Measurements from ENCODE around the gene MTX1. TPM values are rescaled to one million over a fixed set of nuclear protein-coding genes. Genes with fewer than 3 reads are reported as not detected.
"Not testable (repeated sequence)": the region's sequence is repeated elsewhere in the genome, so short reads cannot be mapped to it uniquely, and the experiment has no call there.

MTX1 gene
- total and polyA plus RNA-seq, 2 donors = 35.1 to 36.8 TPM

DNA sequence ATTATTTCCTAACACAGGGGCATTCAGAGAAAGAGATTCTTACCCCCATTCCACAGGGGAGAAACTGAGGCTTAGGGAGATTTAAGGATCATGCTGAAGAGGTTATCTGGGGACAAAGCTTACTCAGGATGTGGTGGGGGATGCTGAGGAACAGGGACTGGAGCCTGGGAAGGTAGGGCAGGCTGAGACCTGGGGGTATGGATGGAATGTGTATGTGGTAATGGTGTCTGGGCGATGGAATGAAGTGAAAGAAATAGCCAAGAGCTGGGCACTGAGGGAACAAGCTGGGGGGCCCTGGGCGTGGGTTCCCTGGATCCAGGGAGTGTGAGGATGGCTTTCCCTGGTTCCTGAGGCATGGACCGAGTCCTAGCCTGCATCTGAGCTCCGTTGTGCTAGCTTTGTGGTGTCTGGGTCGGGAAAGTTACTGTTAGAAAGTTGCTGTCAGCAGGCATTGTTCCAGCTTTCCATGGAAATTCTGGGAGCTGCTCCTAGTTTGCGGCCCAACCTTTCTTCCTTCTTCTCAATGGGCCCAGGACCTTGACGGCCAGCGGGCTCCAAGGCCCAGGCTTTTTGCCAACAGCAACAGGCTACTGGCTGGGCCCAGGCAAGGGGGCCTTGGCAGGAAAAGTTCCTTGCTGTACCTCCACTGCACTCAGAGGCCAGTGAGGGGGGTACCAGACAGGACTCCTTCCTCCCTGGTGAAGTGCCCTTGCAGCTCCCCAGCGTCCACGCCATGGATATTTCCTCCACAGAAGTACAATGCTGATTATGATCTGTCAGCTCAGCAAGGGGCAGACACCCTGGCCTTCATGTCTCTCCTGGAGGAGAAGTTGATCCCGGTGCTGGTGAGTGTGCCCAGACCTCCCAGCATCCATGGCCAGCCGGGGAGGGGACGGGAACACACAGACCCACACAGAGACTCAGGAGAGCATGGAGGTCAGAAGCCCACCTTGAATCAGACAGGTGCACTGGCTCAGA is 23.8 kb downstream of the MTX1 start:
- H3K4me3 ChIP-seq (ENCODE audit: low read length in 2 of 2); DNase-seq (ENCODE audit: low read depth in 6 of 9, low spot score in 9 of 9); H3K27me3 ChIP-seq (ENCODE audit: control insufficient read depth in 2 of 2, insufficient read depth in 1 of 2, low read length in 1 of 2); H3K9me3 ChIP-seq (ENCODE audit: control insufficient read depth in 2 of 2, insufficient read depth in 1 of 2, low read length in 1 of 2); H3K27ac ChIP-seq (ENCODE audit: low read depth in 1 of 2, low read length in 1 of 2); H3K4me1 ChIP-seq (ENCODE audit: control insufficient read depth in 2 of 2, insufficient read depth in 2 of 2, low read length in 2 of 2): not testable (repeated sequence)
- peaks cover 15 to 17% of the 10 kb centered on the region in 2 donors for H3K36me3 ChIP-seq (ENCODE audit: control insufficient read depth in 2 of 2, insufficient read depth in 2 of 2, low read length in 1 of 2)
- 92% methylated on average over 13 of the region's 13 CpGs for WGBS

DNA sequence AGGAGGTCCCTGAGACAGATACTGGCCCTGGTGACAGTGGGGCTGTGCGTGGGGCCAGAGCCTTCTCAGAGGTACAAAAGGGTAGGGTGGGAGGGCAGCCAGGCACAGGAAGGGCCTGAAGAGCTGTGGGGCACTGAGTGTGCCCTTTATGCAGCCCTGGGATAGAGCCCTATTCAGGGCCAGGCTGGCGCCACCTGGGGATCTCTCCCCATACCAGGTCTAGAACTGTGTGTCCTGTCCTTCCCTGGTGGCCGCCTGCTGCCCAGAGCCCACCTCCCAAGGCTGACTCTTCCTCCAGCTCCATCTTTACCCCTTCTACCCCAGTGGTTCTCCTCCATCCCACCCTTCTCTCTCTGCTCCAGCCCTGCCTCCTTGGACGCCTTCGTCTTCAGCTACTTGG is 25.0 kb downstream of the MTX1 start:
- not testable (repeated sequence) for H3K27ac ChIP-seq (ENCODE audit: low read depth in 1 of 2, low read length in 1 of 2); H3K4me1 ChIP-seq (ENCODE audit: control insufficient read depth in 2 of 2, insufficient read depth in 2 of 2, low read length in 2 of 2); DNase-seq (ENCODE audit: low read depth in 6 of 9, low spot score in 9 of 9); H3K27me3 ChIP-seq (ENCODE audit: control insufficient read depth in 2 of 2, insufficient read depth in 1 of 2, low read length in 1 of 2); H3K9me3 ChIP-seq (ENCODE audit: control insufficient read depth in 2 of 2, insufficient read depth in 1 of 2, low read length in 1 of 2); H3K4me3 ChIP-seq (ENCODE audit: low read length in 2 of 2)
- H3K36me3 ChIP-seq (ENCODE audit: control insufficient read depth in 2 of 2, insufficient read depth in 2 of 2, low read length in 1 of 2) = peaks cover 19 to 22% of the 10 kb centered on the region in 2 donors
- WGBS = 98% methylated on average over 2 of the region's 5 CpGs

GRCh38 chr1:155235375-155235774 is 26.9 kb downstream of the MTX1 start:
- DNase-seq (ENCODE audit: low read depth in 6 of 9, low spot score in 9 of 9); H3K27ac ChIP-seq (ENCODE audit: low read depth in 1 of 2, low read length in 1 of 2); H3K27me3 ChIP-seq (ENCODE audit: control insufficient read depth in 2 of 2, insufficient read depth in 1 of 2, low read length in 1 of 2); H3K4me3 ChIP-seq (ENCODE audit: low read length in 2 of 2); H3K4me1 ChIP-seq (ENCODE audit: control insufficient read depth in 2 of 2, insufficient read depth in 2 of 2, low read length in 2 of 2); H3K9me3 ChIP-seq (ENCODE audit: control insufficient read depth in 2 of 2, insufficient read depth in 1 of 2, low read length in 1 of 2): not testable (repeated sequence)
- peaks cover 26 to 27% of the 10 kb centered on the region in 2 donors for H3K36me3 ChIP-seq (ENCODE audit: control insufficient read depth in 2 of 2, insufficient read depth in 2 of 2, low read length in 1 of 2)
- 96% methylated on average over 8 of the region's 9 CpGs for WGBS

DNA sequence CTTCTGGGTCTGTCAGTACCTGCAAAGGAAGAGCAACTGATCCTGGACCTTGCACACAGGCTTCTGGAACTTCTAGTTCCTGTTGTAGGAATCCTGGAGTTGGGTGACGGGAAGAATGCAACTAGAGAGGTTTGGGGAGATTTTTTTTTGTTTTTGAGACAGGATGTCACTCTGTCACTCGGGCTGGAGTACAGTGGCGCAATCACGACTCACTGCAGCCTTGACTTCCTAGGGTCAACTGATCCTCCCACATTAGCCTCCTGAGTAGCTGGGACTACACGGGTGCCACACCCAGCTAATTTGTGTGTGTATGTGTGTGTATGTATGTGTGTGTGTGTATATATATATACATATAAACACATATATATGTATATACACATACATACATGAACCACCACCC is 28.0 kb downstream of the MTX1 start:
- Histone ChIP-seq H3K27ac (ENCODE audit: low read depth in 1 of 2, low read length in 1 of 2) (no peak overlapping the region), H3K36me3 (ENCODE audit: control insufficient read depth in 2 of 2, insufficient read depth in 2 of 2, low read length in 1 of 2) (peaks cover 26 to 27% of the 10 kb centered on the region in 2 donors), H3K9me3 (ENCODE audit: control insufficient read depth in 2 of 2, insufficient read depth in 1 of 2, low read length in 1 of 2) (no peaks in the 10 kb centered on the region), H3K4me3 (ENCODE audit: low read length in 2 of 2) (no peak overlapping the region), H3K27me3 (ENCODE audit: control insufficient read depth in 2 of 2, insufficient read depth in 1 of 2, low read length in 1 of 2) (no peaks in the 10 kb centered on the region), H3K4me1 (ENCODE audit: control insufficient read depth in 2 of 2, insufficient read depth in 2 of 2, low read length in 2 of 2) (peaks cover 6 to 12% of the 10 kb centered on the region in 2 donors)
- no peak for DNase-seq (ENCODE audit: low read depth in 6 of 9, low spot score in 9 of 9)
- WGBS = 96% methylated on average over 5 of the region's 5 CpGs

DNA sequence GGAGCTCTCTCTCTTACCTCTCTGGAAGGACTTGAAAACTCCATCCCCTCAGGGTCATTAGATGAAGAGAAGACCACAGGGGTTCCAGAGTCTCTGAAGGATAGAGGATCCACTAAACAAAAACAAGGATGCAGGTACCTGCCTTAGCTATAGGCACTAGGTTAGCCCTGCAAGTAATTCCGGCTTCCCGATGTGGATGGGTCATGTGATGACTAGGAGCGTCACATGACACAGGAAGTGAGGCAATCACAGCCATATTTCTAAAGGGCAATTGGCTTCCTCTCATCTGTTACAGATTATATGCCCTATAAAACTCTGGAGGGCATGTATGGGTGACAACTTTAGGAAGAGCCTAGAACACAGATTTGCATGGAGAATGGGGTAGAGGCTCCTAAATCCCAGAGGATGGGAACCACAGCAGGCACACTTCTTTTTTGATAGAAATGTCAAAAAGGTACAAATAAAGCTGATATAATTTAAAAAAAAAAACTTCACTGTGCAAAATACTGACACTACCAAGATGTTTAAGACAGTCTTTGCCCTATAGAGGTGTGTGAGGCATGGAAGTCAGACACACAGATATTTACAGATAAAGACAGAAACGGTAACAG is 32.7 kb downstream of the MTX1 start:
- WGBS = 20% methylated on average over 4 of the region's 4 CpGs
- Histone ChIP-seq H3K36me3 (ENCODE audit: control insufficient read depth in 2 of 2, insufficient read depth in 2 of 2, low read length in 1 of 2) (peaks cover 19 to 23% of the 10 kb centered on the region in 2 donors), H3K27ac (ENCODE audit: low read depth in 1 of 2, low read length in 1 of 2) (peak overlapping the region in 1 of 2 donors; percentile 34), H3K4me1 (ENCODE audit: control insufficient read depth in 2 of 2, insufficient read depth in 2 of 2, low read length in 2 of 2) (peaks cover 20 to 36% of the 10 kb centered on the region in 2 donors), H3K4me3 (ENCODE audit: low read length in 2 of 2) (peak overlapping the region; percentile 45 to 57), H3K9me3 (ENCODE audit: control insufficient read depth in 2 of 2, insufficient read depth in 1 of 2, low read length in 1 of 2) (peaks cover 0 to 5% of the 10 kb centered on the region in 2 donors), H3K27me3 (ENCODE audit: control insufficient read depth in 2 of 2, insufficient read depth in 1 of 2, low read length in 1 of 2) (no peaks in the 10 kb centered on the region)
- DNase-seq (ENCODE audit: low read depth in 6 of 9, low spot score in 9 of 9) = peak in 8 of 9 donors; percentile 72 to 93 (median 80)

- Histone ChIP-seq H3K4me1 (ENCODE audit: control insufficient read depth in 2 of 2, insufficient read depth in 2 of 2, low read length in 2 of 2) (peaks cover 20 to 36% of the 10 kb centered on the region in 2 donors), H3K27me3 (ENCODE audit: control insufficient read depth in 2 of 2, insufficient read depth in 1 of 2, low read length in 1 of 2) (no peaks in the 10 kb centered on the region), H3K36me3 (ENCODE audit: control insufficient read depth in 2 of 2, insufficient read depth in 2 of 2, low read length in 1 of 2) (peaks cover 12 to 16% of the 10 kb centered on the region in 2 donors), H3K27ac (ENCODE audit: low read depth in 1 of 2, low read length in 1 of 2) (peak overlapping the region in 1 of 2 donors; percentile 34), H3K4me3 (ENCODE audit: low read length in 2 of 2) (no peak overlapping the region), H3K9me3 (ENCODE audit: control insufficient read depth in 2 of 2, insufficient read depth in 1 of 2, low read length in 1 of 2) (peaks cover 0 to 5% of the 10 kb centered on the region in 2 donors)
- no peak for DNase-seq (ENCODE audit: low read depth in 6 of 9, low spot score in 9 of 9)
- 74% methylated on average over 4 of the region's 4 CpGs for WGBS
Measured at GRCh38 chr1:155241841-155242264, 33.4 kb downstream of the MTX1 start.

GRCh38 chr1:155242805-155243358 is 34.4 kb downstream of the MTX1 start:
- no peaks in the 10 kb centered on the region for H3K27me3 ChIP-seq (ENCODE audit: control insufficient read depth in 2 of 2, insufficient read depth in 1 of 2, low read length in 1 of 2)
- H3K9me3 ChIP-seq (ENCODE audit: control insufficient read depth in 2 of 2, insufficient read depth in 1 of 2, low read length in 1 of 2) = peaks cover 0 to 5% of the 10 kb centered on the region in 2 donors
- H3K4me3 ChIP-seq (ENCODE audit: low read length in 2 of 2) = peak overlapping the region; percentile 54 to 59
- WGBS = 96% methylated on average over 3 of the region's 3 CpGs
- H3K4me1 ChIP-seq (ENCODE audit: control insufficient read depth in 2 of 2, insufficient read depth in 2 of 2, low read length in 2 of 2) = peaks cover 20 to 36% of the 10 kb centered on the region in 2 donors
- H3K36me3 ChIP-seq (ENCODE audit: control insufficient read depth in 2 of 2, insufficient read depth in 2 of 2, low read length in 1 of 2) = peaks cover 6 to 13% of the 10 kb centered on the region in 2 donors
- peak overlapping the region in 1 of 2 donors; percentile 91 for H3K27ac ChIP-seq (ENCODE audit: low read depth in 1 of 2, low read length in 1 of 2)
- no peak for DNase-seq (ENCODE audit: low read depth in 6 of 9, low spot score in 9 of 9)

- peaks cover 20 to 36% of the 10 kb centered on the region in 2 donors for H3K4me1 ChIP-seq (ENCODE audit: control insufficient read depth in 2 of 2, insufficient read depth in 2 of 2, low read length in 2 of 2)
- peak; percentile 86 to 99 (median 94) for DNase-seq (ENCODE audit: low read depth in 6 of 9, low spot score in 9 of 9)
- peak overlapping the region; percentile 72 to 91 for H3K27ac ChIP-seq (ENCODE audit: low read depth in 1 of 2, low read length in 1 of 2)
- H3K9me3 ChIP-seq (ENCODE audit: control insufficient read depth in 2 of 2, insufficient read depth in 1 of 2, low read length in 1 of 2) = peaks cover 0 to 5% of the 10 kb centered on the region in 2 donors
- H3K36me3 ChIP-seq (ENCODE audit: control insufficient read depth in 2 of 2, insufficient read depth in 2 of 2, low read length in 1 of 2) = peaks cover 0 to 7% of the 10 kb centered on the region in 2 donors
- under 1% methylated on average over 53 of the region's 53 CpGs for WGBS
- no peaks in the 10 kb centered on the region for H3K27me3 ChIP-seq (ENCODE audit: control insufficient read depth in 2 of 2, insufficient read depth in 1 of 2, low read length in 1 of 2)
- peak overlapping the region; percentile 54 to 59 for H3K4me3 ChIP-seq (ENCODE audit: low read length in 2 of 2)
Measured at GRCh38 chr1:155244368-155245162, 36.1 kb downstream of the MTX1 start.

Data from thymus (tissue), 11 donors.